Brain microvascular endothelial cell (primary cell): ENCODE results near the gene C17orf50.
A peak's percentile ranks its signal among the peaks of the same experiment; 100 is the strongest.

Source experiments
- DNase-seq: peaks from one replicate; pipeline ENCODE4 v3.0.0-alpha.2; 2020
- H3K27ac ChIP-seq: fragments of 250-450 bp; sonication (Bioruptor Pico); 2 replicates; pipeline ENCODE4 v1.5.1; 2020; ENCODE audit warnings: mild to moderate bottlenecking, moderate library complexity
- H3K27me3 ChIP-seq: fragments of 250-450 bp; sonication (Bioruptor Pico); replicated peaks from 2 replicates; pipeline ENCODE4 v1.5.1; 2020; ENCODE audit warnings: mild to moderate bottlenecking
- H3K36me3 ChIP-seq: fragments of 250-450 bp; sonication (Bioruptor Pico); replicated peaks from 2 replicates; pipeline ENCODE4 v1.5.1; 2020; ENCODE audit warnings: mild to moderate bottlenecking
- H3K4me3 ChIP-seq: 2 replicates; pipeline ENCODE4 v1.5.1; 2011; ENCODE audit warnings: low read depth, mild to moderate bottlenecking, control low read depth, low read length, moderate library complexity
- in situ Hi-C: cut with HindIII; loops from 2 replicates; pipeline ENCODE4 v1.10.0; 2017; ENCODE audit warnings: low sequenced_read_pairs, low pct_ligation_motif_present
- TF ChIP-seq, protein P1 (sequence below): IDR thresholded peaks from 2 replicates; pipeline ENCODE4 v1.5.1; 2011; ENCODE audit warnings: low read depth, mild to moderate bottlenecking, moderate library complexity, low read length, control low read depth, inconsistent platforms; ENCODE audit errors: missing control alignments

C17orf50 gene

DNA sequence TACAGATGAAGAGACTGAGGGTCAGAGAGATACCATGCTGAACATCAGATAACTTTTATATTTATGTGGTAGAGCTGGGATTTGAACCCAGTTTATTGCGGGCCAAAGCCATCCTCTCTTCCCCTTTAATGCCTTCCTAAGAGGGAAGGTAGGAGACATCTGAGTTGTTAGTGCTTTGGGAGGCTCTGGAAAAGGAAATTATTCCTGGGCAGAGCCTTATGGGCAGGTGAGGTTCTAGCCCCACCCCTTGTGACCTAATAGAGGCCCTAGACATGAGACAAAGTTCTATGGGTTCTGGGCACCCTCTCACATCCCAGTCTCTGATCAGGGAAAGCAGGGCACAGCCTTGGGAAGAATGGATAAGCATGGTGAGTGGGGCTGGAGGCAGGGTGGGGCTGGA, at the start of gene C17orf50:
TSS of gene C17orf50 (plus strand) at position 301 of the 400 bp plus-strand sequence. CDS start at position 356, 55 bp downstream.
- TF ChIP-seq, protein P1, sequence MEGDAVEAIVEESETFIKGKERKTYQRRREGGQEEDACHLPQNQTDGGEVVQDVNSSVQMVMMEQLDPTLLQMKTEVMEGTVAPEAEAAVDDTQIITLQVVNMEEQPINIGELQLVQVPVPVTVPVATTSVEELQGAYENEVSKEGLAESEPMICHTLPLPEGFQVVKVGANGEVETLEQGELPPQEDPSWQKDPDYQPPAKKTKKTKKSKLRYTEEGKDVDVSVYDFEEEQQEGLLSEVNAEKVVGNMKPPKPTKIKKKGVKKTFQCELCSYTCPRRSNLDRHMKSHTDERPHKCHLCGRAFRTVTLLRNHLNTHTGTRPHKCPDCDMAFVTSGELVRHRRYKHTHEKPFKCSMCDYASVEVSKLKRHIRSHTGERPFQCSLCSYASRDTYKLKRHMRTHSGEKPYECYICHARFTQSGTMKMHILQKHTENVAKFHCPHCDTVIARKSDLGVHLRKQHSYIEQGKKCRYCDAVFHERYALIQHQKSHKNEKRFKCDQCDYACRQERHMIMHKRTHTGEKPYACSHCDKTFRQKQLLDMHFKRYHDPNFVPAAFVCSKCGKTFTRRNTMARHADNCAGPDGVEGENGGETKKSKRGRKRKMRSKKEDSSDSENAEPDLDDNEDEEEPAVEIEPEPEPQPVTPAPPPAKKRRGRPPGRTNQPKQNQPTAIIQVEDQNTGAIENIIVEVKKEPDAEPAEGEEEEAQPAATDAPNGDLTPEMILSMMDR = no peak
- Histone ChIP-seq H3K4me3 (no peak within 1 kb of the TSS), H3K27ac (no peak within 1 kb of the TSS), H3K36me3 (no peaks in the 10 kb centered on the region), H3K27me3 (no peaks in the 10 kb centered on the region)
- no peak for DNase-seq
- in situ Hi-C loops = no loop called here

DNA sequence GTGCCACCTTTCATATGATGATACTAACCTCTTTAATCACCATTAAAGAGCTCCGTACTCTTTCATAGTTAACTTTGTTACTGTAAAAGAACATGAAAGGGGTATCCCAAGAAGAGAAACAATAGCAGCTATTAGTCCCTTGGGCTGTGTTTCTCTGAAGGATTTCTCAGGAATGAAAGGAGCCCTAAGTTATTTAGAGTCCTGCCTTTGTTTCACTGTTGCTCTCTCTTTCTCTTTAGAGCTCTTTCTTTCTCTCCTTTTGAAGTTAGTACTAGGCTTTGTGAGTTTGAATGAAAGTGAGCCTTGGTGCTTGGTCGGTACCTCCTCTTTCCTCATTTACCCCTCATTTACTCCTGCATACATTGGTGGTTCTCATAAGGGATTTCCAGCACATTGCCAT, 49.7 kb upstream of the C17orf50 start:
- H3K27ac ChIP-seq = no peak overlapping the region
- H3K4me3 ChIP-seq = no peak overlapping the region
- DNase-seq = no peak
- peaks cover 25% of the 10 kb centered on the region for H3K36me3 ChIP-seq
- no peaks in the 10 kb centered on the region for H3K27me3 ChIP-seq
- in situ Hi-C loops = no loop called here
- TF ChIP-seq, protein P1 = no peak

DNA sequence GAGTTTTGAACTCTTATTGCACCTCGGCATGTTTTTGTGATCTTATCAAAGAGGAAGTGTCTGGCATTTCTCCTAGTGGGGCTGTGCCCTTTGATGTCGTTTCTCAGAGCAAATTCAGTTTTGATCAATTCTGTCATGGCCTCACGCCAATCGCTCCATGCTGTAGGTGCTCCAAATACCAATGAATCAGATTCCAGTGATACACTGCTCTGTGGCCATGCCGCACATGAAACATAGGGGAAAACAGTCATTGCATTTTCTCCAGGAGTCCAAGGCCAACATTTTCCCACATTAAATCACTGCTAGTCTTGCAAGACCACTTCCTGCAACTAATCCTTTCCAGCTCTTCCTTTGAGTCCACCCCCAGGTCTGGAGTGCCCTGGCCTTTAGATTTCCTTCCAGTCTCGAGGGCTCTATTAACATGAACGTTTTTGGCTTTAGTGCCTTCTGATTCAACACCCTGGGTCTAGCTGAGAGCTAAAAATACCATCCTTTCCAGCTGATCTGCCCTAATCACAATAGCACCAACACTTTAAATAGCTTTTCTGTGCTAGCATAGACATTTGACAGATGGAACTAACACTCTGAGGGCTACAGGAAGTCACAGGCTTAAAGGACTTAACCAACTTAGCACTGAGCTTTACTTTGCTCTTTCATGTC, 47.5 kb upstream of the C17orf50 start:
- no peak overlapping the region for H3K4me3 ChIP-seq
- H3K36me3 ChIP-seq = peaks cover 40% of the 10 kb centered on the region
- TF ChIP-seq, protein P1 = no peak
- H3K27me3 ChIP-seq = no peaks in the 10 kb centered on the region
- peak; percentile 82 for DNase-seq
- in situ Hi-C loops = no loop called here
- peak overlapping the region; percentile 38 for H3K27ac ChIP-seq

DNA sequence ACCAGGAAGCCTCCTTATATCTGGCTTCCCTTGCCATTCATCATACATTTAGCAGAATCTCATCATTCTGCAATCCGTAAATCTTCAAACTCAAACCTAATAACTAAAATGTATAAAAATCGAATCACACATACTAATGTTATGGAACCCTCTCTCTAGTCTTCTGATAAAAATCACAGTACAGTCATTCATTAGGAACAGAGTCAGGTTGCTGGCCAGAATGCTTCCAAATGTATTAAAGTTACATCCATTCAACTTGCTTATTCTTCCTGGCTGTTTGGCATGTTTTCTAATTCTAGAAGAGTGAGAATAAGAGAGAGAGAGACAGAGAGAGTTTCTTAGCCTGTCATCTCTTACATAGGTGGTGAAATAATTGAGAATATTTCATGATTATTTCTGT, 45.7 kb upstream of the C17orf50 start:
- H3K4me3 ChIP-seq = no peak overlapping the region
- peaks cover 35% of the 10 kb centered on the region for H3K36me3 ChIP-seq
- H3K27me3 ChIP-seq = no peaks in the 10 kb centered on the region
- DNase-seq = no peak
- H3K27ac ChIP-seq = no peak overlapping the region
- in situ Hi-C loops = no loop called here
- TF ChIP-seq, protein P1 = no peak

DNA sequence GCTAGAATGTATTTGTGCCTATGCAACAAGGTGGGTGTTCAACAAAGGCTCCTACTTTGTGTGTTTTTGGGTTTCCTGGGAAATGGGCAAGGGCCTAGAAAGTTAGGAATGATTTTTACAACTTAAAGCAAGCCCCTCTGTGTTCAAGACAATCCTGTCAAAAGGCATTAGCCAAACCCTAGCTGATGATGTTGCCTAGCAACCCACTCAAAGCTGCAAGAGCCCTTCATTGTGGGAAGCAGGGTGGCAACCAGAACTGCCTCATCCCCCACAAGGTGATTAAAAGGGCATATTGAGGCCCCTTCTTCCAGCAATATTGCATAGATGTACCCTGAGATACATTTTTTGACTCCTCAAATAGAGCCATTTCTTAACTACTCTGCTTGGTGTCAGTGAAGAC, 45.3 kb upstream of the C17orf50 start:
- TF ChIP-seq, protein P1 = no peak
- DNase-seq = no peak
- Histone ChIP-seq H3K4me3 (no peak overlapping the region), H3K36me3 (peaks cover 31% of the 10 kb centered on the region), H3K27me3 (no peaks in the 10 kb centered on the region), H3K27ac (no peak overlapping the region)
- in situ Hi-C loops = no loop called here

DNA sequence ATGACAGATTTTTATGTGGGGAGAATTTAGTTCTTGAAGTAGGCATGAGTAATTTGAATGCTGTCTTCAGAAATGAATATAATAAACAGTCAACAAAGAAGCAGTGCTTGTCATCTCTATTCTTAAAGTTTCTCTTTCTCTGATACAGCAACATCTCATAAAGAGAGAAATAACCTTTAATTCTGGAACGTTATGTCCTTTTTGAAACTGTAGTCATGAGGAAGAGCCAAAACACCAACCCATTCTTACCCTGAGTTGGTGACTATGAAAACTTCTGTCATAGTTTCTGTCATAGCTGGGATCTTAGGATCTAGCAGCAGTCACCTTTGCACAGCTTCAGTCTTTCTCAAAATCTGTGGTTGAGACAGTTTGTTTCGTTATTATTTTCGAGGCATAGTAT, 44.5 kb upstream of the C17orf50 start:
- H3K27me3 ChIP-seq = no peaks in the 10 kb centered on the region
- TF ChIP-seq, protein P1 = no peak
- in situ Hi-C loops = no loop called here

More for the DNA sequence above, 44.5 kb upstream of the C17orf50 start:
- no peak for DNase-seq
- Histone ChIP-seq H3K36me3 (peaks cover 26% of the 10 kb centered on the region), H3K4me3 (no peak overlapping the region), H3K27ac (no peak overlapping the region)
